GM21529 (cell line): ENCODE results near the gene MSX2.

ENCODE experiments used
- ATAC-seq: cut with Tn5 transposase; IDR thresholded peaks from one replicate; pipeline ENCODE4 v1.9.1; 2021; ENCODE audit not compliant: unreplicated experiment

The MSX2 gene

DNA sequence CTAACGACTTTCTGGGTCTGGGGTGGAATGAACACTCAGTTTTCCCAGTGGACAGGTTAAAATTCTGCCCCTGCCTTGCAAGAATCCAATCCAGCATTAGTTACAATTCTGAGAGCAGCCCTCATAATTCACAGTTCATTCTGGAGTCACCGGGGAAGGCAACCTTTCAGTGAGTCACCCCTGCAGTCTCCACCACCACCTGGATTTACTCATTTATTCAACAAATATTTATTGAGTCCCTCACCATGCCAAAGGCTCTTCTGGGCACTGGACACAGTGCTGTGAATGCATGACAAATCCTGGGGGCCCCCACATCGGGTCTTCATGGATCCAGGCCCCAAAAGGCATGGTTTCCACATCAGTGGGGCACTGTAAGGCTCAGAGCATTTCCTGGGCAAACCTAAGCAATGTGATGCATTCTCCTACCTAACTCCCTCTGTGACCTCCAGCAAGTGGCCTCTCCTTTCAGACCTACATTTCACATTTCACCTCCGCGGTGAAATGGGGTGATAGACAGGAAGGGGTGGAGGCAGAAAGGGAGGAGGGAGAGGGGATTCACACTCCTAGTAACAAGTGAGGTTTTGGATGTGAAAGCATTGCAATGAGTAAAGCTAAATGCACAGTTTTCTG, 6.4 kb upstream of the MSX2 start:
- no peak for ATAC-seq

GRCh38 chr5:174718880-174719610, 5.3 kb upstream of the MSX2 start:
- ATAC-seq = no peak

- ATAC-seq = no peak
Measured at GRCh38 chr5:174719793-174720611, 4.4 kb upstream of the MSX2 start.

DNA sequence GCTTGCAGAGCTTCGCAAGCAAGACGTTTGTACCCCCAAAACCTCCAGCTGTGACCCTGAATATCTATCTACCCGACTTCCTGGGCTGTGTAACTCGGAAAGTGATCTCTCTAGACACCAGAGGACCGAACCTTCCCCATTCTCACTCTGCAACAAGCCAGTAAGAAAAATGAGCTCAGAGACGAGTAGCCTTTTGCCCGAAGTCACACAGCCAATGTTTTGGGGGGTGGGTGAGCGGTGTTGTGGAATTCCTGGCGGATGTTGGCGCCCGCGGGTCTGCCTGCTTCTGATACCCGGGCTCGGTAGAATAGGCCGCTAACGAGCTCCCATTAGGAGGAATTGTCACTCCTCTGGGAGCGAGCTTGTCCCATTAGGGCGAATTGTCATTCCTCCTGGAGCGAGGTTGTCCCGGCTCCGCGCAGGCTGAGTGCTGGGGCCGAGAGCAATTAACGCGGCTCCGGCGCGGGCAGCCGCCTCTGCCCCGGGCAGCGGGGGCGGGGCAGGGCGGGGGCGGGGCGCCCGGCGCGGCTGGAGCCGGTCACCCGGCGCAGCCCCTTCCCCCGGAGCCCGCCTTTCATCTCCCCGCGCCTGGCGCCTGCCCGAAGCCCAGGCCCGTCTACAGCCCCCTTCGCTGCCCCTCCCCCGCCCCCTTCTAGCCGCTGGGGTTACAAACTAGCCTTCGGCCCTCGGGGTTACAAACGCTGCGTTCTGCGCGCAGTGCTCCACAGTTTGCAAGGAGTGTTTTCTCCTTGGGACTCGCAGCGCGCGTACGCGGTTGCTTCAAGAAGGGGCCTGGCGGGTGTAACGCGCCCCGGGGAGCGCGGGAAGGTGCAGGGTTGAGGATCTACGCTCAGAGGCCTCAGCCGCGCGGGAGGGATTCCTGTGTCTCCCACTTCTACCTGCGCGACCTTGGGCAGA, 3.5 kb upstream of the MSX2 start:
- ATAC-seq = no peak

DNA sequence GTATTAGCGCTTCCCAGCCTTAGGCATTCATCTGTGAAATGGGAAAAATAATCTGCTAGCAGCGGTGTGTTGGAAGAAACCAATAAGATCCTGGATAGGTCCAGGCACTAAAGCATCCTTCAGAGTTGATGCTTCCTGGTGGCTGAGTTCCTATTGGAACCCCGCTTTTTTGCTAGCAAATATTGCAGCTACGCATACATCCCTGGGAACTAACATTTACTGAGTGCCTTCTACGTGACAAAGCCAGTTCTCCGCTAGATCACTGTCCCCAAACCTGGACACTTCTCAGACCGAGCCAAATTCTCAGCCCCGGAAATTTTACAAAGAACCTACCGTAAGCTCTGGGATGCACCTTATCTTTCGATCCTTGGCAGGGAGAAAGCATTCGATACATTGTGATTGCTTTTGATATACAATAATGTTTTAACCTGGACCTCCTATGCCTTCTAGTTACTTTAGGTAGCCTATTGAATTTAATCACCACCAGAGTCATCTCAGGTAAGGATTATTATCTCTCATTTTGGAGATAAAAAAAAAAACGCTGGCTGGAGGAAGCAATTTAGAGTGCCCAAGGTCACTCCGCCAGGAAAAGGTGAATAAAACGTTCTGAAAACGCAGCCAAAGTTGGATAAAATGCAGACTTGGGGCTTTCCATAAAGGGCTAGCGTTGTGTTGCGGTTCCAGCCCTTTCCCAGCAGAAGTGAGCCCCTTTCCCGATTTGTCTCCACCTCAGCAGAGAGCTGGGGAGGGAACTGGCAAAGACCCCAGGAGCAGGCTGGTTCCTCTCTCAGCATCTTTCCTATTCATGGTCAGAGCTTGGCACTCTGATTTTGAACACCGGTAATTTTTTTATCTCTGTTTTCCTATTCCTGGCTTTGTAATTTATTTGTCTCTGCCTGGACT, 2.6 kb upstream of the MSX2 start:
- ATAC-seq = no peak

DNA sequence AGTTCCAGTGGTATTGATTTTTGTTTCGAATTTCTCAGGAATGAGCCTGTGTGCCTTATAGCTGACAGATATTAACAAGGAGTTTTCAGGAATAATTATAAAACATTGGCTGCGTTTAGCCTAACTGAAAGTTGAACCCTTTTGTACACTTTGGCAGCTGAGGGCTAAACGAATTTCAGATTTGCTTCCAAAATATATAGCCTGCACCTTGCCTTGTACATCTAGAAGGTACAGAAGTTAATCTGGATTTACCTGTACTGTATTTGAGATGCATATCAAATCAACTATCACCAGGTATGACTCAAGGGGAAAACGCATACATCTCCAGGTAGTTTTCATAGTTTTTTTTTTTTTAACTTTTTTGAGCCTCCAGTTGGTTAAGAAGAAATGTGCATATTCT, 1.9 kb upstream of the MSX2 start:
- ATAC-seq = no peak

- no peak for ATAC-seq
Measured at GRCh38 chr5:174723315-174723978, 935 bp upstream of the MSX2 start.

GRCh38 chr5:174723979-174724483, 351 bp upstream of the MSX2 start:
- ATAC-seq = no peak

DNA sequence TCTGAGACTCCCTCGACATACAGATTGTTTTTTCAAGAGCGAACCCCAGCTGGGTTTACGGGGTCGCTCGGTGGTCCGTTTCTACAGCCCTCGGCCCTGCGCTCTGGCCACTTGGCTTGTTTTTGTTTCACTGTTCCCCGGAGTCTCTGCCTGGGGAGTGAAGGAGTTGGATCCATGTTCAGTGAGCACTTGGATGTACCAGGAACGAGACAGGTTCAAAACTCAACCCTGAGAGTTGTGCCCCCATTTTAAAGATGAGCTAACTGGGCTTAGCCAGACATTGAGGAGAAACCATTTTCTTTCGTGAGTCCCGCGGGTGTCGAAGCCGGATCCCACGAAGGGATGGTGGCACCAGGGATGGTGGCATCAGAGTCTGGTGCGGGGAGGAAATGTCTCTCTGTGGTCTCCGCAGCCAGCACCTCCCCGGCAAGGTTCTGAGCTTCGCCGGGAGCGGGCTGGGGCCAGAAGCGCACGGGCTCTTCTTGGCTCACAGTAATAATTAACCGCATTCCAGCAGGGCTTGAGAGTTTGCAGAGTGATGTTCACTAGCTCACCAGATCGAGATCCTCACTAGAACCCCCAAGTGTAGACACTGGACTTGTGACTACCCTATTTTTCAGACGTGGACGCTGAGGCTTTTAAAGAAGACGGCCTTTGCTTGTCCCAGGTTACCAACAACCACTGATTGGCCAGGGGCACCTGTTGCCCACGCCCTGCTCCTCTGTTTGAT, 1.0 kb downstream of the MSX2 start:
- ATAC-seq = no peak

DNA sequence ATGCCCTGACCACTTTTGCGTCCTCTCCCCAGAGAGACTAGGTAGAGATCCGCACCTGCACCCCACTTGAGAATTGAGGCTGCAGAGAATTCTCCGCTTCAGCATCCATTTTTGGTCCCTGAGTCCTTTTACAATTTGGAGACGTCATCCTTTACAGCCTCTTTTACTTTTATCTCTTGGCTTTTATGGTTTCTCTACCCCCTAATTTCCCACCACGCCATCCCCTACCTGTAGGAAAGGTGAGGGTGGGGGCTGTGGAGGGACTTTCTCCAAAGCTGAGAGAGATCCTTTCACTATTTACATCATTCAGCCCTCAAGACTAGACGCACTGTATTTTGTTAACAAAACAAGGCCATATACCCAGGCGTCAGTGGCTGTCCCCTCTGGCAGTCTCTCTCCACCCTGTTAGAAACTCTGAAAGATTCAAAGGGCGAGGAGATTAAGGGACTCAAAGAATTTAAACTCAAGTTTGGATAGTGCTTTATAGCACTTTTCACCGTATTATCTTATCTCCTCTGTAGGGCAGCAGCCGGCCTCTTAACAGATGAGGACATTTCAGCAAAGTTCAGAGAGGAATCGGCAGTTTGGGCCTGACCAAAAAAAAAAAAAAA, 1.7 kb downstream of the MSX2 start:
- ATAC-seq = no peak

GRCh38 chr5:174726916-174727793, 2.8 kb downstream of the MSX2 start:
- no peak for ATAC-seq

- no peak for ATAC-seq
Measured at GRCh38 chr5:174727794-174728680, 3.7 kb downstream of the MSX2 start.

GRCh38 chr5:174729075-174729680, 4.8 kb downstream of the MSX2 start:
- ATAC-seq = no peak

GRCh38 chr5:174731214-174732035, 7.0 kb downstream of the MSX2 start:
- no peak for ATAC-seq
